Endothelial cell of umbilical vein (primary cell): Measurements from ENCODE around the gene TMEM129. TPM values are rescaled to one million over a fixed set of nuclear protein-coding genes. Genes with fewer than 3 reads are reported as not detected.

Experiments used
- BruUV-seq: library from RNA; stranded (reverse); fragments of 400-500 nt; replicated peaks from 2 replicates; lab custom pipeline; 2021; lab: Mats Ljungman, UMichigan
- CTCF ChIA-PET: fragments of 300-600, 350-600 bp; sonication (Branson Sonifier 250); formaldehyde crosslinking; loops from one replicate; lab custom pipeline; 2021; ENCODE audit warnings: antibody characterized with exemption, inconsistent platforms; lab: Charles Lee
- POLR2A ChIA-PET: fragments of 300-600, 350-600 bp; sonication (Branson Sonifier 250); formaldehyde crosslinking; loops from one replicate; lab custom pipeline; 2021; ENCODE audit warnings: antibody characterized with exemption, inconsistent platforms; lab: Charles Lee
- DNase-seq: peaks from one replicate; pipeline ENCODE4 v3.0.0-alpha.2; 2011; ENCODE audit warnings: low read depth, low spot score
- FAIRE-seq: peaks from 2 replicates; lab custom pipeline; 2011; peaks lifted over from hg19 to GRCh38; lab: Jason Lieb, UNC
- H2AFZ ChIP-seq: 2 replicates; pipeline ENCODE4 v1.6.0; 2012; ENCODE audit warnings: low read depth, low read length, control low read depth, inconsistent platforms
- H3K27ac ChIP-seq: 2 replicates; pipeline ENCODE4 v1.5.1; 2011; ENCODE audit warnings: low read depth, mild to moderate bottlenecking, control low read depth, low read length, moderate library complexity; ENCODE audit not compliant: insufficient read depth
- H3K27me3 ChIP-seq, 2 experiments: 2 replicates each; pipeline versions ENCODE4 v1.6.0 to v1.6.1; 2011; ENCODE audit warnings: low read length in 2 of 2, mixed read lengths in 1 of 2; ENCODE audit not compliant: control insufficient read depth in 2 of 2, insufficient read depth in 2 of 2
- H3K36me3 ChIP-seq, 2 experiments: 2 replicates in 1 of 2; 3 replicates in 1 of 2; pipeline ENCODE4 v1.5.1; 2011; ENCODE audit warnings: low read length in 2 of 2, mild to moderate bottlenecking in 1 of 2, moderate library complexity in 1 of 2; ENCODE audit not compliant: control insufficient read depth in 2 of 2, insufficient read depth in 2 of 2; ENCODE audit errors: extremely low read depth in 1 of 2
- H3K4me1 ChIP-seq: 3 replicates; pipeline ENCODE4 v1.5.1; 2011; ENCODE audit warnings: mild to moderate bottlenecking, low read length; ENCODE audit not compliant: control insufficient read depth, insufficient read depth; ENCODE audit errors: extremely low read depth
- H3K4me2 ChIP-seq: 2 replicates; pipeline ENCODE4 v1.6.1; 2011; ENCODE audit warnings: low read length, control low read depth, mixed read lengths; ENCODE audit not compliant: insufficient read depth
- H3K4me3 ChIP-seq, 3 experiments: fragments of 200-600 bp in 1 of 3; sonication (generic), shearing (Covaris generic) in 1 of 3; replicated peaks in 1 of 3; 2 replicates each; pipeline ENCODE4 v1.5.1; 2011 to 2016; ENCODE audit warnings: control low read depth in 3 of 3, low read length in 3 of 3, mild to moderate bottlenecking in 2 of 3, inconsistent platforms in 1 of 3, low read depth in 1 of 3, moderate library complexity in 1 of 3; ENCODE audit not compliant: insufficient read depth in 1 of 3
- H3K79me2 ChIP-seq: 2 replicates; pipeline ENCODE4 v1.6.0; 2012; ENCODE audit warnings: low read length, inconsistent platforms; ENCODE audit not compliant: control insufficient read depth, insufficient read depth
- H3K9ac ChIP-seq: replicated peaks from 2 replicates; pipeline ENCODE3; 2011; ENCODE audit warnings: low read length, control low read depth; ENCODE audit not compliant: insufficient read depth; ENCODE audit errors: extremely low read depth
- H3K9me1 ChIP-seq: replicated peaks from 3 replicates; pipeline ENCODE4 v1.6.0; 2011; ENCODE audit warnings: mild to moderate bottlenecking, low read length; ENCODE audit not compliant: control insufficient read depth, insufficient read depth; ENCODE audit errors: extremely low read depth
- H3K9me3 ChIP-seq: replicated peaks from 2 replicates; pipeline ENCODE4 v1.5.1; 2012; ENCODE audit warnings: low read length, inconsistent platforms; ENCODE audit not compliant: control insufficient read depth, insufficient read depth
- H4K20me1 ChIP-seq: replicated peaks from 2 replicates; pipeline ENCODE3; 2011; ENCODE audit warnings: mild to moderate bottlenecking, low read length; ENCODE audit not compliant: control insufficient read depth, insufficient read depth; ENCODE audit errors: extremely low read depth
- EZH2 ChIP-seq: IDR thresholded peaks from 2 replicates; pipeline ENCODE4 v1.6.1; 2012; ENCODE audit warnings: borderline replicate concordance, low read depth, mild to moderate bottlenecking, moderate library complexity, low read length, inconsistent platforms; ENCODE audit not compliant: severe bottlenecking
- FOS ChIP-seq: IDR thresholded peaks from 2 replicates; pipeline ENCODE4 v1.6.1; 2011; ENCODE audit warnings: mild to moderate bottlenecking, low read length, moderate library complexity, borderline replicate concordance; ENCODE audit not compliant: insufficient read depth
- GATA2 ChIP-seq: IDR thresholded peaks from 2 replicates; pipeline ENCODE4 v1.7.0; 2011; ENCODE audit warnings: low read depth, mild to moderate bottlenecking, moderate library complexity, mixed read lengths, low read length; ENCODE audit not compliant: insufficient read length, insufficient read depth
- JUN ChIP-seq: IDR thresholded peaks from 2 replicates; pipeline ENCODE4 v1.6.1; 2011; ENCODE audit warnings: borderline replicate concordance, low read depth; ENCODE audit not compliant: insufficient read length, insufficient read depth
- MYC ChIP-seq: IDR thresholded peaks from one replicate; pipeline ENCODE4 v1.6.1; 2011; ENCODE audit warnings: mild to moderate bottlenecking, low read depth, low read length
- POLR2A ChIP-seq: IDR thresholded peaks from 2 replicates; pipeline ENCODE4 v1.6.1; 2012; ENCODE audit warnings: low read depth, mild to moderate bottlenecking, control low read depth, low read length
- POLR2AphosphoS5 ChIP-seq: IDR thresholded peaks from 2 replicates; pipeline ENCODE4 v1.6.1; 2012; ENCODE audit warnings: low read depth, mild to moderate bottlenecking, control low read depth, low read length, moderate library complexity; ENCODE audit not compliant: insufficient read depth
- dilution Hi-C: fragments of 300-500 bp; cut with MboI; formaldehyde crosslinking; loops from one replicate; pipeline ENCODE4 v1.15.0; 2019; ENCODE audit warnings: low sequenced_read_pairs; ENCODE audit not compliant: extremely low pct_ligation_motif_present
- intact Hi-C: fragments of 100-400 bp; cut with micrococcal nuclease; formaldehyde crosslinking; loops from one replicate; pipeline ENCODE4 v1.10.0; 2022
- polyA plus RNA-seq, 4 experiments: library from polyadenylated mRNA; depleted of rRNA in 3 of 4; stranded (reverse) in 3 of 4; unstranded in 1 of 4; fragments of >200 nt; gene quantifications; 2 replicates each; pipeline versions ENCODE4 v1.2.1 to v1.2.3, GENCODE V29; 2011 to 2012; ENCODE audit warnings: missing spikeins in 1 of 4
- total RNA-seq: library from RNA; stranded (reverse); gene quantifications from 2 replicates; pipeline ENCODE4 v1.2.3, GENCODE V29; 2021
- TF ChIP-seq, protein P1 (sequence below), 2 donors: IDR thresholded peaks; 1 replicate in 1 of 2; 2 replicates in 1 of 2; pipeline ENCODE4 v1.5.1; 2011; ENCODE audit warnings: low read length in 2 of 2, mild to moderate bottlenecking in 2 of 2, moderate library complexity in 2 of 2, control low read depth in 1 of 2, inconsistent platforms in 1 of 2, low read depth in 1 of 2; ENCODE audit not compliant: insufficient read depth in 1 of 2; ENCODE audit errors: extremely low read depth in 1 of 2
- TF ChIP-seq, protein P2 (sequence below): IDR thresholded peaks from 2 replicates; pipeline ENCODE4 v1.6.1; 2011; ENCODE audit not compliant: insufficient read depth, insufficient read length

TMEM129 gene
- total and polyA plus RNA-seq, 2 donors (not counting 3 experiments of a cell fraction or from before 2014, with no cell fraction given) = 23.2 to 33.2 TPM

DNA sequence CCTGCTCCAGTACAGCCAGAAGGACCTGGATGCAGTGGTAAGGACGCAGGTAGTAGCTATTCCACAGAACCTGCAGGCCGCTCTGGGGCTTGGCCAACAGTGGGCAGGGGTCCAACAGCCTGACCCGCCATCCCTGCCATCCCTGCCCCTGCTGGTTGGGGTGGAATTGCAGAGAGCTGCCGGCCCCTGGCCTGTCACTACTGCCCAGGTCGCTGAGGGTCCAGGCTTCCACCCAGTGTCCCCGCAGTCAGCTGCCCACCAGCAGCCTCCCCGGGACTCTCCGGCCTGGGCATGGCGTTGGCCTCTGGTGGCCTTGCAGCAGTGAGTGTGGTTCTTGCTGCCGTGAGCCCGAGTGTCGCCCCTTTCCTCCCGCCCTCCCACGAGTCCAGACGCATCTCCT lies 16.5 kb upstream of the TMEM129 start:
- H3K36me3 ChIP-seq = peaks cover 23 to 46% of the 10 kb centered on the region in 2 experiments

More for the DNA sequence above, 16.5 kb upstream of the TMEM129 start:
- Histone ChIP-seq H3K27ac (no peak overlapping the region), H3K9me3 (no peaks in the 10 kb centered on the region), H3K4me3 (no peak overlapping the region), H3K27me3 (no peaks in the 10 kb centered on the region), H4K20me1 (no peaks in the 10 kb centered on the region), H3K79me2 (peaks cover 16% of the 10 kb centered on the region), H3K9ac (no peak overlapping the region), H3K4me1 (no peaks in the 10 kb centered on the region), H2AFZ (no peak overlapping the region), H3K4me2 (no peak overlapping the region), H3K9me1 (no peaks in the 10 kb centered on the region)
- FAIRE-seq = no peak
- CTCF ChIA-PET = no interaction called here
- intact Hi-C loops (no loop called here), dilution Hi-C loops (no loop called here)
- no TSS peak for BruUV-seq
- POLR2A ChIA-PET = no interaction called here
- DNase-seq = no peak
- TF ChIP-seq POLR2A (no peak), EZH2 (no peak), GATA2 (no peak), POLR2AphosphoS5 (no peak), JUN (no peak), MYC (no peak), FOS (no peak)
- TF ChIP-seq, protein P1, sequence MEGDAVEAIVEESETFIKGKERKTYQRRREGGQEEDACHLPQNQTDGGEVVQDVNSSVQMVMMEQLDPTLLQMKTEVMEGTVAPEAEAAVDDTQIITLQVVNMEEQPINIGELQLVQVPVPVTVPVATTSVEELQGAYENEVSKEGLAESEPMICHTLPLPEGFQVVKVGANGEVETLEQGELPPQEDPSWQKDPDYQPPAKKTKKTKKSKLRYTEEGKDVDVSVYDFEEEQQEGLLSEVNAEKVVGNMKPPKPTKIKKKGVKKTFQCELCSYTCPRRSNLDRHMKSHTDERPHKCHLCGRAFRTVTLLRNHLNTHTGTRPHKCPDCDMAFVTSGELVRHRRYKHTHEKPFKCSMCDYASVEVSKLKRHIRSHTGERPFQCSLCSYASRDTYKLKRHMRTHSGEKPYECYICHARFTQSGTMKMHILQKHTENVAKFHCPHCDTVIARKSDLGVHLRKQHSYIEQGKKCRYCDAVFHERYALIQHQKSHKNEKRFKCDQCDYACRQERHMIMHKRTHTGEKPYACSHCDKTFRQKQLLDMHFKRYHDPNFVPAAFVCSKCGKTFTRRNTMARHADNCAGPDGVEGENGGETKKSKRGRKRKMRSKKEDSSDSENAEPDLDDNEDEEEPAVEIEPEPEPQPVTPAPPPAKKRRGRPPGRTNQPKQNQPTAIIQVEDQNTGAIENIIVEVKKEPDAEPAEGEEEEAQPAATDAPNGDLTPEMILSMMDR (IDR thresholded peaks at IDR 0.05; ENCODE audit: extremely low read depth in 1 of 2, insufficient read depth in 1 of 2, low read depth in 1 of 2, low read length in 2 of 2) = no peak
- TF ChIP-seq, protein P2, sequence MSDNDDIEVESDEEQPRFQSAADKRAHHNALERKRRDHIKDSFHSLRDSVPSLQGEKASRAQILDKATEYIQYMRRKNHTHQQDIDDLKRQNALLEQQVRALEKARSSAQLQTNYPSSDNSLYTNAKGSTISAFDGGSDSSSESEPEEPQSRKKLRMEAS = no peak
